HG03342 (cell line): Measurements from ENCODE around the gene IL5.
A peak's percentile ranks its signal among the peaks of the same experiment; 100 is the strongest.
"Not testable (repeated sequence)": the region's sequence is repeated elsewhere in the genome, so short reads cannot be mapped to it uniquely, and the experiment has no call there.

ENCODE experiments used
- ATAC-seq: cut with Tn5 transposase; IDR thresholded peaks from one replicate; pipeline ENCODE4 v1.9.1; 2021; ENCODE audit warnings: mild to moderate bottlenecking, moderate library complexity; ENCODE audit not compliant: unreplicated experiment

The IL5 gene

GRCh38 chr5:132543472-132544201 is at the start of gene IL5:
TSS of gene IL5 (minus strand) at chr5:132543522. CDS start at chr5:132543478, 44 bp downstream.
- ATAC-seq: no peak

- no peak for ATAC-seq
Measured at GRCh38 chr5:132592521-132592920, 49.2 kb upstream of the IL5 start.

GRCh38 chr5:132591145-132591544 is 47.8 kb upstream of the IL5 start:
- ATAC-seq: no peak

GRCh38 chr5:132589467-132589866 is 46.1 kb upstream of the IL5 start:
- ATAC-seq: no peak

GRCh38 chr5:132586063-132586462 is 42.7 kb upstream of the IL5 start:
- ATAC-seq: no peak

- not testable (repeated sequence) for ATAC-seq
Measured at GRCh38 chr5:132584560-132584959, 41.2 kb upstream of the IL5 start.

- ATAC-seq: no peak
Measured at GRCh38 chr5:132576123-132576522, 32.8 kb upstream of the IL5 start.

GRCh38 chr5:132566657-132567056 is 23.3 kb upstream of the IL5 start:
- no peak for ATAC-seq

GRCh38 chr5:132564555-132564954 is 21.2 kb upstream of the IL5 start:
- not testable (repeated sequence) for ATAC-seq

GRCh38 chr5:132561601-132562000 is 18.3 kb upstream of the IL5 start:
- ATAC-seq: no peak

GRCh38 chr5:132559383-132560060 is 16.2 kb upstream of the IL5 start:
- ATAC-seq: no peak

- peak; percentile 37 for ATAC-seq
Measured at GRCh38 chr5:132557478-132558172, 14.3 kb upstream of the IL5 start.

- ATAC-seq: peak; percentile 97
Measured at GRCh38 chr5:132556763-132557477, 13.6 kb upstream of the IL5 start, which contains the start of gene RAD50. TSS of gene RAD50 (plus strand) at chr5:132556977. CDS start at chr5:132557325, 348 bp downstream.

GRCh38 chr5:132556153-132556762 is 12.9 kb upstream of the IL5 start:
- ATAC-seq: no peak

GRCh38 chr5:132549576-132549975 is 6.3 kb upstream of the IL5 start:
- ATAC-seq: no peak

GRCh38 chr5:132548834-132549233 is 5.5 kb upstream of the IL5 start:
- not testable (repeated sequence) for ATAC-seq

- no peak for ATAC-seq
Measured at GRCh38 chr5:132547269-132547668, 3.9 kb upstream of the IL5 start.

GRCh38 chr5:132546108-132546507 is 2.8 kb upstream of the IL5 start:
- no peak for ATAC-seq

GRCh38 chr5:132540764-132541163 is 2.6 kb downstream of the IL5 start:
- ATAC-seq: no peak

GRCh38 chr5:132540149-132540548 is 3.2 kb downstream of the IL5 start:
- ATAC-seq: no peak

GRCh38 chr5:132539716-132540115 is 3.6 kb downstream of the IL5 start:
- no peak for ATAC-seq
